Urinary bladder (tissue), 2 donors: Measurements from ENCODE around the gene CTU1. TPM values are rescaled to one million over a fixed set of nuclear protein-coding genes. Genes with fewer than 3 reads are reported as not detected.

Experiments used
- polyA plus RNA-seq: library from polyadenylated mRNA; stranded (reverse); fragments of 200-250 nt; gene quantifications from one replicate; pipeline ENCODE4 v1.2.3, GENCODE V29; 2013
- total RNA-seq: library from RNA; depleted of rRNA; stranded (reverse); fragments of >200 nt; gene quantifications from one replicate; pipeline ENCODE4 v1.2.3, GENCODE V29; 2014
- donor health status: healthy.

CTU1 gene
- total and polyA plus RNA-seq, 2 donors = 2.8 to 4.9 TPM

Other genes with a start within 250 kb of the CTU1 start
- gene KLK2, start 235.0 kb downstream of the CTU1 start, total RNA-seq = not detected
- not detected for gene KLK2, start 235.0 kb downstream of the CTU1 start, polyA plus RNA-seq
- not detected for gene KLK4, start 197.0 kb downstream of the CTU1 start, total RNA-seq
- gene KLK4, start 197.0 kb downstream of the CTU1 start, polyA plus RNA-seq = not detected
- not detected for gene KLK5, start 155.4 kb downstream of the CTU1 start, total RNA-seq
- not detected for gene KLK5, start 155.4 kb downstream of the CTU1 start, polyA plus RNA-seq
- not detected for gene KLK6, start 138.8 kb downstream of the CTU1 start, total RNA-seq
- not detected for gene KLK6, start 138.8 kb downstream of the CTU1 start, polyA plus RNA-seq
- gene KLK7, start 124.5 kb downstream of the CTU1 start, total RNA-seq = 0.32 TPM
- 0.14 TPM for gene KLK7, start 124.5 kb downstream of the CTU1 start, polyA plus RNA-seq
- not detected for gene KLK8, start 106.8 kb downstream of the CTU1 start, total RNA-seq
- not detected for gene KLK8, start 106.8 kb downstream of the CTU1 start, polyA plus RNA-seq
- gene KLK10, start 88.7 kb downstream of the CTU1 start, total RNA-seq = not detected
- gene KLK10, start 88.7 kb downstream of the CTU1 start, polyA plus RNA-seq = 0.33 TPM
- not detected for gene KLK11, start 81.8 kb downstream of the CTU1 start, total RNA-seq
- gene KLK11, start 81.8 kb downstream of the CTU1 start, polyA plus RNA-seq = 0.15 TPM
- gene KLK12, start 73.4 kb downstream of the CTU1 start, total RNA-seq = not detected
- gene KLK12, start 73.4 kb downstream of the CTU1 start, polyA plus RNA-seq = not detected
- not detected for gene KLK13, start 43.3 kb downstream of the CTU1 start, total RNA-seq
- 0.20 TPM for gene KLK13, start 43.3 kb downstream of the CTU1 start, polyA plus RNA-seq
- gene KLK14, start 25.5 kb downstream of the CTU1 start, total RNA-seq = not detected
- 0.29 TPM for gene KLK14, start 25.5 kb downstream of the CTU1 start, polyA plus RNA-seq
- gene SIGLEC9, start 16.5 kb upstream of the CTU1 start, total RNA-seq = 1.4 TPM
- gene SIGLEC9, start 16.5 kb upstream of the CTU1 start, polyA plus RNA-seq = 5.5 TPM
- gene SIGLEC7, start 33.9 kb upstream of the CTU1 start, total RNA-seq = 0.85 TPM
- 3.4 TPM for gene SIGLEC7, start 33.9 kb upstream of the CTU1 start, polyA plus RNA-seq
- gene CD33, start 116.7 kb upstream of the CTU1 start, total RNA-seq = 4.7 TPM
- 5.6 TPM for gene CD33, start 116.7 kb upstream of the CTU1 start, polyA plus RNA-seq
- gene SIGLECL1, start 142.7 kb upstream of the CTU1 start, total RNA-seq = not detected
- not detected for gene SIGLECL1, start 142.7 kb upstream of the CTU1 start, polyA plus RNA-seq
- gene IGLON5, start 203.2 kb upstream of the CTU1 start, total RNA-seq = 0.21 TPM
- gene IGLON5, start 203.2 kb upstream of the CTU1 start, polyA plus RNA-seq = 0.25 TPM
- 0.74 TPM for gene VSIG10L, start 233.7 kb upstream of the CTU1 start, total RNA-seq
- gene VSIG10L, start 233.7 kb upstream of the CTU1 start, polyA plus RNA-seq = 3.7 TPM